H1 (cell line): ENCODE results near the gene CGNL1. TPM values are rescaled to one million over a fixed set of nuclear protein-coding genes. Genes with fewer than 3 reads are reported as not detected.

ENCODE experiments used
- CTCF ChIA-PET: fragments of 300-600 bp; sonication (Branson Sonifier 250); formaldehyde crosslinking; loops from one replicate; lab custom pipeline; 2021; ENCODE audit not compliant: partially characterized antibody; lab: Charles Lee
- POLR2A ChIA-PET: fragments of 300-600 bp; sonication (Branson Sonifier 250); formaldehyde crosslinking; loops from one replicate; lab custom pipeline; 2021; ENCODE audit warnings: inconsistent platforms; ENCODE audit not compliant: partially characterized antibody; lab: Charles Lee
- DNase-seq, 2 experiments: peaks; one replicate each; pipeline versions ENCODE4 v3.0.0 to v3.0.0-alpha.2; 2010 to 2022; ENCODE audit warnings: low spot score in 2 of 2, low read depth in 1 of 2, mixed read lengths in 1 of 2
- FAIRE-seq: peaks from 2 replicates; lab custom pipeline; 2011; peaks lifted over from hg19 to GRCh38; lab: Jason Lieb, UNC
- H2AFZ ChIP-seq: 2 replicates; pipeline ENCODE4 v1.8.1; 2012; ENCODE audit warnings: low read length, inconsistent platforms
- H2AK5ac ChIP-seq: 2 replicates; pipeline ENCODE4 v1.6.1; 2013; ENCODE audit warnings: low read depth, low read length
- H2BK120ac ChIP-seq: replicated peaks from 2 replicates; pipeline ENCODE3; 2013; ENCODE audit warnings: low read depth, low read length, inconsistent platforms
- H2BK12ac ChIP-seq: 2 replicates; pipeline ENCODE4 v1.6.1; 2013; ENCODE audit warnings: low read depth, low read length
- H2BK15ac ChIP-seq: 2 replicates; pipeline ENCODE4 v1.6.1; 2013; ENCODE audit warnings: low read length
- H2BK20ac ChIP-seq: 2 replicates; pipeline ENCODE4 v1.6.1; 2013; ENCODE audit warnings: low read length
- H2BK5ac ChIP-seq: 2 replicates; pipeline ENCODE4 v1.6.1; 2013; ENCODE audit warnings: low read depth, low read length
- H3K14ac ChIP-seq: 2 replicates; pipeline ENCODE4 v1.6.1; 2013; ENCODE audit warnings: inconsistent platforms; ENCODE audit not compliant: insufficient read length
- H3K18ac ChIP-seq: 2 replicates; pipeline ENCODE4 v1.6.1; 2013; ENCODE audit warnings: low read length; ENCODE audit errors: extremely low read depth
- H3K23ac ChIP-seq: 2 replicates; pipeline ENCODE4 v1.6.1; 2013; ENCODE audit warnings: inconsistent platforms; ENCODE audit not compliant: insufficient read length
- H3K23me2 ChIP-seq: 2 replicates; pipeline ENCODE4 v1.6.1; 2013; ENCODE audit warnings: low read depth, low read length
- H3K27ac ChIP-seq: 2 replicates; pipeline ENCODE4 v1.6.1; 2011; ENCODE audit warnings: low read depth, low read length, inconsistent platforms
- H3K27me3 ChIP-seq, 4 experiments: replicated peaks in 1 of 4; 1 replicate in 1 of 4; 2 replicates in 3 of 4; pipeline versions ENCODE4 v1.6.1 to v1.8.1; 2011 to 2013; ENCODE audit warnings: low read length in 3 of 4, mild to moderate bottlenecking in 3 of 4, inconsistent platforms in 2 of 4, mixed read lengths in 2 of 4, moderate library complexity in 1 of 4; ENCODE audit not compliant: control insufficient read depth in 3 of 4, insufficient read depth in 3 of 4; ENCODE audit errors: extremely low read depth in 1 of 4
- H3K36me3 ChIP-seq, 4 experiments: 2 replicates each; pipeline versions ENCODE4 v1.6.1 to v1.8.1; 2011 to 2013; ENCODE audit warnings: mild to moderate bottlenecking in 4 of 4, low read length in 3 of 4, moderate library complexity in 2 of 4, control low read depth in 1 of 4, inconsistent platforms in 1 of 4; ENCODE audit not compliant: insufficient read depth in 4 of 4, control insufficient read depth in 2 of 4
- H3K4ac ChIP-seq: replicated peaks from 2 replicates; pipeline ENCODE3; 2013; ENCODE audit warnings: low read length, low read depth, mixed read lengths, inconsistent platforms; ENCODE audit not compliant: insufficient read length
- H3K4me1 ChIP-seq, 4 experiments: replicated peaks in 1 of 4; 1 replicate in 1 of 4; 2 replicates in 3 of 4; pipeline versions ENCODE4 v1.6.1 to v1.8.1; 2011 to 2013; ENCODE audit warnings: low read length in 3 of 4, inconsistent platforms in 2 of 4, mixed read lengths in 1 of 4; ENCODE audit not compliant: insufficient read depth in 4 of 4, control insufficient read depth in 3 of 4
- H3K4me2 ChIP-seq, 2 experiments: 2 replicates each; pipeline versions ENCODE4 v1.6.1 to v1.8.1; 2011 to 2013; ENCODE audit warnings: low read depth in 2 of 2, low read length in 2 of 2, control low read depth in 1 of 2, inconsistent platforms in 1 of 2, mild to moderate bottlenecking in 1 of 2; ENCODE audit not compliant: insufficient read depth in 1 of 2
- H3K4me3 ChIP-seq, 4 experiments: fragments of 200-600, 300-600 bp in 1 of 4; sonication (generic), shearing (Covaris generic), sonication (Bioruptor Twin) in 1 of 4; 2 replicates each; pipeline versions ENCODE4 v1.5.1 to v1.8.1; 2011 to 2016; ENCODE audit warnings: low read length in 4 of 4, low read depth in 3 of 4, control low read depth in 2 of 4, inconsistent platforms in 2 of 4, mild to moderate bottlenecking in 2 of 4, mixed read lengths in 1 of 4, moderate library complexity in 1 of 4; ENCODE audit not compliant: insufficient read depth in 2 of 4; ENCODE audit errors: extremely low read depth in 1 of 4
- H3K56ac ChIP-seq: replicated peaks from 2 replicates; pipeline ENCODE3; 2013; ENCODE audit warnings: low read depth, mild to moderate bottlenecking, mixed read lengths, low read length, inconsistent platforms; ENCODE audit not compliant: insufficient read length
- H3K79me1 ChIP-seq: 2 replicates; pipeline ENCODE4 v1.6.1; 2013; ENCODE audit warnings: low read depth, low read length, control low read depth
- H3K79me2 ChIP-seq, 2 experiments: 2 replicates each; pipeline versions ENCODE4 v1.6.1 to v1.8.1; 2012 to 2013; ENCODE audit warnings: low read length in 2 of 2, mild to moderate bottlenecking in 2 of 2, inconsistent platforms in 1 of 2; ENCODE audit not compliant: insufficient read depth in 2 of 2, control insufficient read depth in 1 of 2
- H3K9ac ChIP-seq, 4 experiments: replicated peaks in 1 of 4; 1 replicate in 1 of 4; 2 replicates in 3 of 4; pipeline versions ENCODE4 v1.6.1 to v1.8.1; 2011 to 2013; ENCODE audit warnings: low read depth in 3 of 4, low read length in 3 of 4, control low read depth in 2 of 4, mild to moderate bottlenecking in 2 of 4, moderate library complexity in 2 of 4, inconsistent platforms in 1 of 4; ENCODE audit errors: extremely low read depth in 1 of 4
- H3K9me3 ChIP-seq, 2 experiments: 2 replicates each; pipeline versions ENCODE4 v1.6.1 to v1.8.1; 2012 to 2013; ENCODE audit warnings: mild to moderate bottlenecking in 2 of 2, moderate library complexity in 2 of 2, control low read depth in 1 of 2, inconsistent platforms in 1 of 2, low read depth in 1 of 2, low read length in 1 of 2, mixed read lengths in 1 of 2; ENCODE audit not compliant: insufficient read depth in 2 of 2
- H4K20me1 ChIP-seq, 2 experiments: replicated peaks in 1 of 2; 2 replicates each; pipeline versions ENCODE3 to v1.8.1; 2011 to 2013; ENCODE audit warnings: inconsistent platforms in 2 of 2, low read length in 2 of 2, mild to moderate bottlenecking in 1 of 2; ENCODE audit not compliant: insufficient read depth in 2 of 2, control insufficient read depth in 1 of 2
- H4K5ac ChIP-seq: 2 replicates; pipeline ENCODE4 v1.6.1; 2013; ENCODE audit warnings: low read length, low read depth, mixed read lengths, inconsistent platforms; ENCODE audit not compliant: insufficient read length
- H4K8ac ChIP-seq: 2 replicates; pipeline ENCODE4 v1.8.0; 2013; ENCODE audit warnings: mild to moderate bottlenecking, moderate library complexity, low read length, inconsistent platforms; ENCODE audit not compliant: insufficient read depth; ENCODE audit errors: extremely low read depth
- H4K91ac ChIP-seq: replicated peaks from 2 replicates; pipeline ENCODE3; 2013; ENCODE audit warnings: low read length, mixed read lengths, inconsistent platforms; ENCODE audit not compliant: insufficient read length
- BACH1 ChIP-seq: IDR thresholded peaks from 2 replicates; pipeline ENCODE4 v1.6.1; 2012; ENCODE audit warnings: low read length, improper control_type of control experiment
- HDAC2 ChIP-seq, 2 experiments: fragments of 300-600 bp in 1 of 2; sonication (generic) in 1 of 2; IDR thresholded peaks; 2 replicates each; pipeline ENCODE4 v1.6.1; 2011 to 2012; ENCODE audit warnings: low read depth in 2 of 2, low read length in 2 of 2, mild to moderate bottlenecking in 2 of 2, moderate library complexity in 2 of 2, borderline replicate concordance in 1 of 2, inconsistent platforms in 1 of 2
- JUND ChIP-seq: IDR thresholded peaks from 2 replicates; pipeline ENCODE4 v1.6.1; 2011; ENCODE audit warnings: mild to moderate bottlenecking, improper control_type of control experiment, low read length
- KDM1A ChIP-seq: fragments of 200-600, 300-600 bp; sonication (generic); IDR thresholded peaks from 2 replicates; pipeline ENCODE4 v1.7.1; 2016; ENCODE audit warnings: mild to moderate bottlenecking, low read length, borderline replicate concordance
- KDM5A ChIP-seq: fragments of 200-600 bp; IDR thresholded peaks from 2 replicates; pipeline ENCODE4 v1.7.1; 2012; ENCODE audit warnings: mild to moderate bottlenecking, low read length, inconsistent platforms, mixed read lengths
- POLR2A ChIP-seq, 2 experiments: IDR thresholded peaks; 1 replicate in 1 of 2; 2 replicates in 1 of 2; pipeline ENCODE4 v1.6.1; 2011; ENCODE audit warnings: low read depth in 2 of 2, low read length in 2 of 2, mild to moderate bottlenecking in 2 of 2; ENCODE audit errors: control extremely low read depth in 1 of 2
- RNF2 ChIP-seq: fragments of 200-900, 300-1000 bp; sonication (generic); IDR thresholded peaks from 2 replicates; pipeline ENCODE4 v1.7.1; 2016; ENCODE audit warnings: borderline replicate concordance, low read depth, mild to moderate bottlenecking, antibody characterized with exemption, low read length; ENCODE audit not compliant: poor library complexity, severe bottlenecking; ENCODE audit errors: missing control alignments
- RXRA ChIP-seq: IDR thresholded peaks from 2 replicates; pipeline ENCODE4 v1.6.1; 2011; ENCODE audit warnings: low read depth, mild to moderate bottlenecking, low read length, moderate library complexity; ENCODE audit not compliant: insufficient read depth
- SIN3A ChIP-seq, 2 experiments: IDR thresholded peaks in 1 of 2; conservative IDR thresholded peaks in 1 of 2; 2 replicates each; pipeline ENCODE4 v1.6.1; 2011 to 2012; ENCODE audit warnings: low read length in 2 of 2, improper control_type of control experiment in 1 of 2, low read depth in 1 of 2, mild to moderate bottlenecking in 1 of 2
- SP1 ChIP-seq: IDR thresholded peaks from 2 replicates; pipeline ENCODE4 v1.6.1; 2011; ENCODE audit warnings: low read depth, low read length
- SP2 ChIP-seq: IDR thresholded peaks from 2 replicates; pipeline ENCODE4 v1.6.1; 2012; ENCODE audit warnings: mild to moderate bottlenecking, low read length, inconsistent platforms
- TAF1 ChIP-seq: IDR thresholded peaks from 2 replicates; pipeline ENCODE4 v1.6.1; 2011; ENCODE audit warnings: mild to moderate bottlenecking, low read depth, low read length
- TBP ChIP-seq: IDR thresholded peaks from 2 replicates; pipeline ENCODE4 v1.6.1; 2011; ENCODE audit warnings: low read depth, low read length, improper control_type of control experiment
- TCF12 ChIP-seq: IDR thresholded peaks from 2 replicates; pipeline ENCODE4 v1.6.1; 2011; ENCODE audit warnings: low read depth, mild to moderate bottlenecking, low read length
- YY1 ChIP-seq: IDR thresholded peaks from 2 replicates; pipeline ENCODE4 v1.6.1; 2011; ENCODE audit warnings: low read depth, mild to moderate bottlenecking, low read length
- WGBS, 2 experiments: shearing (Covaris generic) in 1 of 2; methylation state at CpG; one replicate each; pipeline versions ENCODE4 v1.1.6 to v1.1.7; 2013 to 2015; ENCODE audit warnings: low lambda C conversion rate in 2 of 2, mixed read lengths in 2 of 2, inconsistent platforms in 1 of 2, low coverage in 1 of 2, missing lambda C conversion rate in 1 of 2; ENCODE audit not compliant: insufficient replicate concordance in 2 of 2, insufficient coverage in 1 of 2, insufficient read length in 1 of 2; ENCODE audit errors: extremely low coverage in 1 of 2, missing lambda C conversion rate in 1 of 2; 5-methylcytosine and 5-hydroxymethylcytosine counted together
- polyA plus RNA-seq, 7 experiments: library from polyadenylated mRNA; depleted of rRNA in 3 of 7; stranded (reverse) in 5 of 7; unstranded in 2 of 7; fragments of >200 nt in 5 of 7; fragments of 200-250 nt in 2 of 7; gene quantifications; 1 replicate in 5 of 7; 2 replicates in 1 of 7; 4 replicates in 1 of 7; pipeline versions ENCODE4 v1.2.1 to v1.2.3, GENCODE V29; 2011 to 2013; ENCODE audit warnings: missing spikeins in 2 of 7, mixed read lengths in 2 of 7
- total RNA-seq: library from RNA; stranded (reverse); fragmentation: NEBNext Ultra II Directional; extraction: Animal tissue kit (Norgen Biotek cat#: 25700); gene quantifications from 2 replicates; pipeline ENCODE4 v1.2.1, GENCODE V29; 2021

Gene CGNL1
- total and polyA plus RNA-seq, 2 of the 8 experiments (the other 6 are each of a cell fraction or from before 2014, with no cell fraction given) = 21.8 to 75.6 TPM

DNA sequence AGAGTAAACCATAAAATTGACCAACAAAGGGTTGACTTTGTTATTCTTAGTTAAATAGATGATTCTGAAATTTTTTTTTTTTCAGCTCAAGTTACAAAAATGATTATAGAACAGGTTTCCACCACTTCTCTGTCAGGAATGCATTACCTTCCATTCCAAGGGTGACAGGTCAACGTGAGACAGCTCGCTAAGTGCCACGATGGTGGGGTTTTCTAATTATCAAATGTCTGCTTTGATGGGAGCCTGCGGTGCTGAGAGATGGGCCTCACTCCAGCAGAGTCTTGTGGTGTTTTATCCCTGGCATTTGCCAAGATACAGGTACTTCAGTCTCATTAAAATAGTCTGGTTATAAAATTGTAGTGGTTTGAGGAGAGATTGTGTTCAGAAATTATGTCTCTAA is 80.3 kb downstream of the CGNL1 start:
- Histone ChIP-seq H3K4ac (no peak overlapping the region), H3K79me1 (no peaks in the 10 kb centered on the region), H2BK12ac (no peak overlapping the region), H3K27me3 (no peaks in the 10 kb centered on the region), H3K9me3 (no peaks in the 10 kb centered on the region), H3K4me2 (no peak overlapping the region), H4K20me1 (peaks cover 0 to 1% of the 10 kb centered on the region in 2 experiments), H3K79me2 (no peaks in the 10 kb centered on the region), H3K27ac (no peak overlapping the region), H3K9ac (no peak overlapping the region), H3K4me3 (no peak overlapping the region), H3K23me2 (no peaks in the 10 kb centered on the region), H3K18ac (no peak overlapping the region), H2BK5ac (no peak overlapping the region), H2AK5ac (no peak overlapping the region), H2AFZ (no peak overlapping the region), H3K56ac (no peak overlapping the region), H2BK120ac (no peak overlapping the region), H4K91ac (no peak overlapping the region), H3K14ac (no peak overlapping the region), H3K36me3 (peaks cover 4 to 93% (median 43%) of the 10 kb centered on the region in 4 experiments; a peak in 7 of 8 replicates), H4K5ac (no peak overlapping the region), H3K23ac (no peak overlapping the region), H4K8ac (no peak overlapping the region), H3K4me1 (no peaks in the 10 kb centered on the region), H2BK20ac (no peak overlapping the region), H2BK15ac (no peak overlapping the region)
- ChIA-PET POLR2A (no interaction called here), CTCF (interaction anchor here (0.6 to 1.7 kb wide), 3 partner anchors 27 to 50 kb away, joined by 3 to 6 read pairs (median 3); no protein-coding TSS in a partner anchor)
- DNase-seq (no peak), FAIRE-seq (no peak)
- WGBS, 2 experiments = 90% methylated on average over 4 of the region's 4 CpGs; no CpG with 5 or more reads in 1 of the 2 experiments
- TF ChIP-seq YY1 = no peak
- TF ChIP-seq SP1 = no peak
- no peak for TF ChIP-seq POLR2A (IDR thresholded peaks at IDR 0.05; ENCODE audit: control extremely low read depth in 1 of 2, low read depth in 2 of 2, low read length in 2 of 2)
- no peak for TF ChIP-seq TCF12
- no peak for TF ChIP-seq BACH1
- TF ChIP-seq TAF1 = no peak
- TF ChIP-seq TBP = no peak
- TF ChIP-seq RXRA = no peak
- no peak for TF ChIP-seq SP2
- TF ChIP-seq HDAC2 (IDR thresholded peaks at IDR 0.05; ENCODE audit: borderline replicate concordance in 1 of 2, low read depth in 2 of 2, low read length in 2 of 2) = no peak
- TF ChIP-seq KDM1A = no peak
- TF ChIP-seq RNF2 = no peak
- TF ChIP-seq SIN3A (conservative IDR thresholded peaks at IDR 0.05 in 1 of 2, IDR thresholded peaks at IDR 0.05 in 1 of 2; ENCODE audit: low read depth in 1 of 2, low read length in 2 of 2) = no peak
- no peak for TF ChIP-seq JUND
- TF ChIP-seq KDM5A = no peak
